Measurements from ENCODE around the gene CFAP45. TPM values are rescaled to one million over a fixed set of nuclear protein-coding genes. Genes with fewer than 3 reads are reported as not detected.

The CFAP45 gene
- polyA plus RNA-seq, 2 of the 4 experiments (the other 2 are of a cell fraction) = 0.67 to 0.89 TPM

GRCh38 chr1:159825564-159825963 is 74.4 kb downstream of the CFAP45 start:
- ChIA-PET POLR2A (interaction anchor here (0.6 kb wide), 2 partner anchors 14 to 38 kb away, joined by 3 to 4 read pairs; no protein-coding TSS in a partner anchor), CTCF (interaction anchor here (0.8 to 8.9 kb wide), 3 partner anchors 25 to 65 kb away, joined by 3 to 55 read pairs (median 3); no protein-coding TSS in a partner anchor)

GRCh38 chr1:159823406-159823805 is 76.6 kb downstream of the CFAP45 start:
- ChIA-PET POLR2A (no interaction called here), CTCF (interaction anchor here (0.6 to 1.5 kb wide), 2 partner anchors 68 to 210 kb away, joined by 3 to 5 read pairs; no protein-coding TSS in a partner anchor)
- ATAC-seq (no peak), DNase-seq (ENCODE audit: low read depth in 1 of 2, low spot score in 1 of 2) (no peak), FAIRE-seq (no peak)
- 47% methylated on average over 5 of the region's 7 CpGs for WGBS (ENCODE audit: missing lambda C conversion rate)
- H3K27ac ChIP-seq = no peak overlapping the region
- H3K9me3 ChIP-seq = no peaks in the 10 kb centered on the region
- no peak for TF ChIP-seq CBX8 (IDR thresholded peaks at IDR 0.05)
- no peak for TF ChIP-seq RAD21 (conservative IDR thresholded peaks at IDR 0.05 in 1 of 2, IDR thresholded peaks at IDR 0.05 in 1 of 2)
- no peak for TF ChIP-seq NR3C1 (IDR thresholded peaks at IDR 0.05)
- TF ChIP-seq FOSB (CRISPR knock-in tag; IDR thresholded peaks at IDR 0.05) = no peak
- H3K4me3 ChIP-seq = no peak overlapping the region
- no peaks in the 10 kb centered on the region for H3K4me1 ChIP-seq
- H3K4me2 ChIP-seq = no peak overlapping the region

More at GRCh38 chr1:159825564-159825963, 74.4 kb downstream of the CFAP45 start:
- no peak overlapping the region for H3K4me2 ChIP-seq
- no peaks in the 10 kb centered on the region for H3K9me3 ChIP-seq
- no peak overlapping the region for H3K27ac ChIP-seq
- no peak for TF ChIP-seq ZC3H11A (IDR thresholded peaks at IDR 0.05)
- TF ChIP-seq, protein P1, sequence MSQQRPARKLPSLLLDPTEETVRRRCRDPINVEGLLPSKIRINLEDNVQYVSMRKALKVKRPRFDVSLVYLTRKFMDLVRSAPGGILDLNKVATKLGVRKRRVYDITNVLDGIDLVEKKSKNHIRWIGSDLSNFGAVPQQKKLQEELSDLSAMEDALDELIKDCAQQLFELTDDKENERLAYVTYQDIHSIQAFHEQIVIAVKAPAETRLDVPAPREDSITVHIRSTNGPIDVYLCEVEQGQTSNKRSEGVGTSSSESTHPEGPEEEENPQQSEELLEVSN (IDR thresholded peaks at IDR 0.05; ENCODE audit: borderline replicate concordance, low read depth) = no peak
- TF ChIP-seq CBX8 (IDR thresholded peaks at IDR 0.05) = no peak
- TF ChIP-seq HMGXB4 (CRISPR knock-in tag; IDR thresholded peaks at IDR 0.05; ENCODE audit: borderline replicate concordance) = no peak
- no peak for TF ChIP-seq ZFP36 (IDR thresholded peaks at IDR 0.05; ENCODE audit: borderline replicate concordance, partially characterized antibody)
- TF ChIP-seq, protein P2, sequence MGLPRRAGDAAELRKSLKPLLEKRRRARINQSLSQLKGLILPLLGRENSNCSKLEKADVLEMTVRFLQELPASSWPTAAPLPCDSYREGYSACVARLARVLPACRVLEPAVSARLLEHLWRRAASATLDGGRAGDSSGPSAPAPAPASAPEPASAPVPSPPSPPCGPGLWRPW (IDR thresholded peaks at IDR 0.05) = no peak
- TF ChIP-seq FOXS1 (CRISPR knock-in tag; IDR thresholded peaks at IDR 0.05) = no peak
- TF ChIP-seq MAFK (IDR thresholded peaks at IDR 0.05; ENCODE audit: partially characterized antibody) = no peak
- H3K4me3 ChIP-seq = no peak overlapping the region
- ATAC-seq (no peak), FAIRE-seq (no peak), DNase-seq (ENCODE audit: low read depth in 1 of 2, low spot score in 1 of 2) (no peak)
- 51% methylated on average over 3 of the region's 3 CpGs for WGBS (ENCODE audit: missing lambda C conversion rate)
- no peaks in the 10 kb centered on the region for H3K4me1 ChIP-seq

Small RNA genes lying within 50 kb of the gene (small RNA-seq; reads per million reads assigned to genes)
- gene MIR4259 = 0 reads per million in 6 experiments
- 0 to 0.04 (median 0) reads per million in 6 experiments for gene RF00570

Other genes with a start within 250 kb of the CFAP45 start
- gene CRP, start 185.6 kb downstream of the CFAP45 start, polyA plus RNA-seq (2011; rRNA removed) = not detected in 2 replicates
- gene CRP, start 185.6 kb downstream of the CFAP45 start, polyA plus RNA-seq (2017; fragmentation: RNase III; extraction: RNeasy Plus Mini Kit Qiagen cat#74134 plus additional on column Dnase treatment) = not detected in 3 replicates
- 32.3 and 35.2 TPM in 2 replicates for gene DUSP23, start 119.2 kb downstream of the CFAP45 start, polyA plus RNA-seq (2011; rRNA removed)
- gene DUSP23, start 119.2 kb downstream of the CFAP45 start, polyA plus RNA-seq (2017; fragmentation: RNase III; extraction: RNeasy Plus Mini Kit Qiagen cat#74134 plus additional on column Dnase treatment) = 56.7 to 60.1 TPM (median 57.0 TPM) in 3 replicates
- gene FCRL6, start 97.8 kb downstream of the CFAP45 start, polyA plus RNA-seq (2011; rRNA removed) = not detected in 2 replicates
- gene FCRL6, start 97.8 kb downstream of the CFAP45 start, polyA plus RNA-seq (2017; fragmentation: RNase III; extraction: RNeasy Plus Mini Kit Qiagen cat#74134 plus additional on column Dnase treatment) = not detected in 3 replicates
- not detected in 2 replicates for gene SLAMF8, start 73.3 kb downstream of the CFAP45 start, polyA plus RNA-seq (2011; rRNA removed)
- gene SLAMF8, start 73.3 kb downstream of the CFAP45 start, polyA plus RNA-seq (2017; fragmentation: RNase III; extraction: RNeasy Plus Mini Kit Qiagen cat#74134 plus additional on column Dnase treatment) = 0.07 TPM in 1 of 3 replicates, not detected in the others
- 0.04 TPM in 1 of 2 replicates, not detected in the other for gene VSIG8, start 37.5 kb downstream of the CFAP45 start, polyA plus RNA-seq (2011; rRNA removed)
- gene VSIG8, start 37.5 kb downstream of the CFAP45 start, polyA plus RNA-seq (2017; fragmentation: RNase III; extraction: RNeasy Plus Mini Kit Qiagen cat#74134 plus additional on column Dnase treatment) = 0.05 to 0.09 TPM in 2 of 3 replicates, not detected in the other
- gene TAGLN2, start 25.3 kb upstream of the CFAP45 start, polyA plus RNA-seq (2011; rRNA removed) = 533 and 536 TPM in 2 replicates
- 781 to 811 TPM (median 806 TPM) in 3 replicates for gene TAGLN2, start 25.3 kb upstream of the CFAP45 start, polyA plus RNA-seq (2017; fragmentation: RNase III; extraction: RNeasy Plus Mini Kit Qiagen cat#74134 plus additional on column Dnase treatment)
- gene IGSF9, start 45.4 kb upstream of the CFAP45 start, polyA plus RNA-seq (2011; rRNA removed) = 0.05 and 0.06 TPM in 2 replicates
- 0.49 to 0.54 TPM (median 0.50 TPM) in 3 replicates for gene IGSF9, start 45.4 kb upstream of the CFAP45 start, polyA plus RNA-seq (2017; fragmentation: RNase III; extraction: RNeasy Plus Mini Kit Qiagen cat#74134 plus additional on column Dnase treatment)
- 0.21 and 0.25 TPM in 2 replicates for gene SLAMF9, start 54.1 kb upstream of the CFAP45 start, polyA plus RNA-seq (2011; rRNA removed)
- gene SLAMF9, start 54.1 kb upstream of the CFAP45 start, polyA plus RNA-seq (2017; fragmentation: RNase III; extraction: RNeasy Plus Mini Kit Qiagen cat#74134 plus additional on column Dnase treatment) = 0.16 to 0.28 TPM (median 0.22 TPM) in 3 replicates
- gene PIGM, start 131.8 kb upstream of the CFAP45 start, polyA plus RNA-seq (2011; rRNA removed) = 6.3 and 7.2 TPM in 2 replicates
- gene PIGM, start 131.8 kb upstream of the CFAP45 start, polyA plus RNA-seq (2017; fragmentation: RNase III; extraction: RNeasy Plus Mini Kit Qiagen cat#74134 plus additional on column Dnase treatment) = 4.8 to 5.3 TPM (median 5.0 TPM) in 3 replicates
- not detected in 2 replicates for gene KCNJ10, start 170.0 kb upstream of the CFAP45 start, polyA plus RNA-seq (2011; rRNA removed)
- 0.05 to 0.09 TPM (median 0.05 TPM) in 3 replicates for gene KCNJ10, start 170.0 kb upstream of the CFAP45 start, polyA plus RNA-seq (2017; fragmentation: RNase III; extraction: RNeasy Plus Mini Kit Qiagen cat#74134 plus additional on column Dnase treatment)
- not detected in 2 replicates for gene KCNJ9, start 181.4 kb upstream of the CFAP45 start, polyA plus RNA-seq (2011; rRNA removed)
- not detected in 3 replicates for gene KCNJ9, start 181.4 kb upstream of the CFAP45 start, polyA plus RNA-seq (2017; fragmentation: RNase III; extraction: RNeasy Plus Mini Kit Qiagen cat#74134 plus additional on column Dnase treatment)
- gene IGSF8, start 198.5 kb upstream of the CFAP45 start, polyA plus RNA-seq (2011; rRNA removed) = 7.3 and 8.3 TPM in 2 replicates
- 6.3 to 8.5 TPM (median 7.8 TPM) in 3 replicates for gene IGSF8, start 198.5 kb upstream of the CFAP45 start, polyA plus RNA-seq (2017; fragmentation: RNase III; extraction: RNeasy Plus Mini Kit Qiagen cat#74134 plus additional on column Dnase treatment)
- gene ATP1A2, start 215.6 kb upstream of the CFAP45 start, polyA plus RNA-seq (2011; rRNA removed) = 0.07 and 0.09 TPM in 2 replicates
- 0.10 to 0.13 TPM in 2 of 3 replicates, not detected in the other for gene ATP1A2, start 215.6 kb upstream of the CFAP45 start, polyA plus RNA-seq (2017; fragmentation: RNase III; extraction: RNeasy Plus Mini Kit Qiagen cat#74134 plus additional on column Dnase treatment)